NCI-H1436 treated with DMSO at 0.1 percent for 48 hours (cell line): ENCODE results near the gene ARHGEF40.

Experiments used
- DNase-seq: peaks from one replicate; lab custom pipeline; 2025; lab: John Stamatoyannopoulos, UW

Gene ARHGEF40

DNA sequence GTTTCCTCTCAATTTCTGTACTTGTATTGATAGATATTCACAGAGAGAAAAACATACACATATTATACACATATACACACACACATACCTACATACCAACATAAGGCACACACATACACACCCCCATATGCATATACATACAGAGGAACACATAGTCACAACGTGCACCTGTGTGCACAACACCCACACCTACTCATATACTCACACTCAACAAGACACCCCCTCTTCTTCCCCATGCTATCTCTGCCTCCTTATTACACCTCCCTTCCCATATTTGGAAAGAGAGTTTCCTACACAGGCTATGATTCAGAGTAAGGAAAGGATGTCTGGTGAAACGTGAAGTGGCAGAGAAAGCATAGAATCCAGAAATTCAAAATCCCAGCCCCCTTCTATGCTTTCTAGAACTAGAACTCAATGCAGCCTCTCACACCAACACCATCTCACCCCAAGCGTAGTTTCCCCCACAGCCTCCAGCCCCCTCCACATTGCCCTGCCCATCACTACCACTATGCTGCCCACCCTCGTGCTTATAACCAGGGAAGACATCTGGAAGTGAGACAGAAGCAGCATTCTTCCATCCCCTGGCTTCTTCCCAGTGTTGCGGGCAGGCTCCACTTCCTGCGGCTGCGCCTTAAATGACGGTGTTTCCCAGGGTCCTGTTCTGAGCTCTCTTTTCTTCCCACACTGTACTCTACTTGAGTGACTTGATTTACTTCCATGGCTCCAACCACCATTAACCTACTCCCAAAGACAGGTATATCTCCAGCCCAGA lies 10.1 kb upstream of the ARHGEF40 start:
- no peak for DNase-seq

DNA sequence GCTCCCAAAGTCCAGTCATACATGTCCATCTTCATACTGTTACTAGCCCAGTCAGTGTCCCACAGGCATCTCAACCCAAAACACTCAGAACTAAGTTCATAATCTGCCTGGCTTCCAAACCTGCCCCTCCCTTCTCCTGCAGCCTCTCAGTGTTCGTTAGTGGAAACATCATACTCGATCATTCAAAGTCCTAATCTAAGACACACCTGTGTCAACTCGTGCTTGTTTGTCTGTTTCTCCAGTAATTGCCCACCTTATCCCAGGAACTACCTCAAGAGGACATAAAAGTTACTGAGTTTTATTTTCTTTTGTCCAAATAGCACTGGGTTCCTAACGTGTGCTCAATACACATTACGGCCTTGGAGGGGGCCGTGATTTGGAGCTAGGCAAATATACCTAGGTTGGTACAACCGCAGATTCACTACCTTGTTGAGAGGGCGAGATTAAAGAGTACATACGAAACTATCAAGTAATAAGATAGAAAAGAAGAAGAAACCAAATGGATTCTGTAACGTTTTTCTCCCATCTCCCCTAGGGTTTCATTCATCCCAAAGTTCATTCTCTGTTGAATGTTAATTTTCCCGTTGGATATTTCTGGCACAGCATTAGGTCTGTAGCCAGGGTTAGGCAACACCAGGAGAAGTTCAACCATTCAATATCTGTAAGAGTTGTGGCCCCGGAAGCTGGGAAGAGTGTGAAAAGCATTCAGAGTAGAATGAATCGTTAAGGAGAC lies 9.3 kb upstream of the ARHGEF40 start:
- no peak for DNase-seq

DNA sequence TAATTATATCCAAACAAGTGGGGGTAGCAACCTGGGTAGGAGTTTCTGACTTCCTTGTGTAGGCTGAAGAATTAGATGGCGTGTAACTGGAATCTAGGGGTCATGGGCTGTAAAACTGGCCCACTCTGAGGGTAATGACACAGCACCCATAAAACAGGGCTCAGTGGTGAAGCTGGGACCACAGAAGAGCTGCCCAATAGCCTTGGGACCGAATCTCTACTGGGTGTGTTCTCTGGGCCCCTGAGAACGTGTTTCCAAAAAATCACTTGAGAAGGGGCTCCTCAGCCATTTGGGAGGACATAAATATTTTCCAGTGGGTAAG lies 8.8 kb upstream of the ARHGEF40 start:
- DNase-seq: no peak

GRCh38 chr14:21063479-21063878 lies 6.6 kb upstream of the ARHGEF40 start:
- DNase-seq: no peak

DNA sequence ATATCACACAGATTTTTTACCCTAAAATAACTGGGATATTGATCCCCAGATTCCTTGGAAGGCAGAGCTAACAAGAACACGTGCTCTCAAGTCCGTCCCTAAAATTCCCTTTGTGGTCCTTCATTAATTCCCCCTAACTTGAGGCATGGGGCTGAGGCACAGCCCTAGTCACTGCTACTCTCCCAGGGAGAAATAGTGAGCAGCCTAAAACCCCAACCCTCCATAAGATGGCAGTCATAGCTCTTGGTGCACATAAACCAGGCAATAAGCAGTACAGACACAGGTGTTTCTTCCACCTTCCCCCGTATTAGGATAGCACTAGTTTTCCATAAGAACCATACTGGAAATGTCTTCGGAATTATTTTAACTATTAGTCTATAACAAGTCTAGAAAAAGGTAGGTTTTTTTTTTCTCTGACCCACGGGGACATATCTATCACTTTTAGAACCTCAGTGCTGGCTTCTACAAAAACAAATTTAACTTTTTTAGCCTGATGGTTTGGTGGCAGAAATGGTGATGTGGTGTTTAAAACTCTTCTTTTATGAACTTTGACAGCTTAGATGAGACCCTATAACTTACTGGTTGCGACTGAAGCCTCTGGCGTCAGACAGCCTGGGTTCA lies 3.1 kb upstream of the ARHGEF40 start:
- DNase-seq: no peak

DNA sequence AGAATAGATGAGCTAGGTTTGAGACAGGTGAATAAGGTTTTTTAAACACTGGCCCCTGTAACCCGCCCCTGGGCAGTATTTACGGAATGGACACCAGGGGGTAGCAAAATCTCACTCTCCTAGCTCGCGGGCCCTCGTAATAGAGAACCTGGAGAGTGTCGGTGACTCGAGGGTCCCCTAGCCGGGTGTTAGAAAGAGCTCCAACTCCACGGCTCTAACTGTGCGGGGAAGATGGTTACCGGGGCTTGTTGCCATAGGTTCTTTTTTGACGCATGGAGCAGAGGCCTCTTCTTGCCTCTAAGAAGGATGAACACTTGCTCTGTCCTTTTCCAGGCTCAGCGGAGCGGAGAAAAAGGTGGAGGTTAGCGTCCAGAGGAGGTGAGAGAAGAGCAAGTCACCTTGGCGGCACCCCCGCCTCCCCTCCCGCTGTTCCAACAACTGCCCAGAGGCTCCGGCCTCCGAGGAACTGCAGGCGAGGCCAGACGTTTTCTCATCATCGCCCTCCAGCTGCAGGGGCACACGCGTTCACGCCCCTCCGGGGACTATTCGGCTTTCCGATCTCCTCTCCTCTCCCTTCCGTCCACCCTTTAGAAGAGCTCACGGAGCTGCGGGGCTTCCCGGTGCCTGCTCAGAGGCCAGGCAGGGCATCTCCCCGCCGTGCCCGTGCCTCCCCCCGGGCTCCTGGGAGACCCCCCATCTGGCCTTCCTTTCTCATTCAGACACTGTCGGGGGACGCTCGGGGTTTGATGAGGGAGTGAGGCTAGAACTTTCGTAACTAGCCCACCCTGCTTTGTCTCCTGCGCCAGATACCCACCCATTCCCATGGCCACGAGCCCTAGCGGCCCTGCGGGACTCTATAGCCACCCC lies 1.4 kb upstream of the ARHGEF40 start:
- DNase-seq: peak; percentile 59

GRCh38 chr14:21069388-21070082 lies 569 bp upstream of the ARHGEF40 start:
- DNase-seq: no peak

DNA sequence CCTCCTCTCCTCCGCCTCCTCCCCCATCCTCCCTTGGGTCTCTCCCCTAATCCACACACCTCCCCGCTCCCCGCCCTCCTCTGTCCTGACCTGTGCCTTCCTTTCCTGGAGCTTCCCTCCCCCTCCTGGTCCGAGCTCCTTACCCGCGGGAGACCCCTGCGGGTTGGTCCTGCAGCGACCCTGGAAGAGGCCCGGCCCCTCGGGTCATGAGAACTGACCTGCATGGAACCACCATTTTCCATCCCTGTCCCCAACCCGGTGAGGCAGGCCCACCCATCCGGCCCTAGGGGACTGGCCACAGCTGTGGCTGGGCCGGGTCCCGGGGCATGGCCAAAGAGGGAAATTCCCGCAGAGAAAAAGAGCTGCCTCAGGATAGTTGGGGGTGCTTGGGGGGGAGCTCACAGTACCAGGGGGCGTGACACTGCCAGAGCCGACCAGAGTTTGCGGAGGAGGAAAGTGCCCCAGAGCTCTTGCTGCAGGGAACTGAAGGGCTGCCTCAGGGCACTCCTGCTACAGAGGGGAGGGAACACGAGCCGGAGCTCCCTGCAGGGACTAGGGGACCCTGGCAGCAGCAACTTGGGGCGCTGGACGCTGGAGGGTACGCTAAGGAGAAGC lies 613 bp downstream of the ARHGEF40 start:
- no peak for DNase-seq

DNA sequence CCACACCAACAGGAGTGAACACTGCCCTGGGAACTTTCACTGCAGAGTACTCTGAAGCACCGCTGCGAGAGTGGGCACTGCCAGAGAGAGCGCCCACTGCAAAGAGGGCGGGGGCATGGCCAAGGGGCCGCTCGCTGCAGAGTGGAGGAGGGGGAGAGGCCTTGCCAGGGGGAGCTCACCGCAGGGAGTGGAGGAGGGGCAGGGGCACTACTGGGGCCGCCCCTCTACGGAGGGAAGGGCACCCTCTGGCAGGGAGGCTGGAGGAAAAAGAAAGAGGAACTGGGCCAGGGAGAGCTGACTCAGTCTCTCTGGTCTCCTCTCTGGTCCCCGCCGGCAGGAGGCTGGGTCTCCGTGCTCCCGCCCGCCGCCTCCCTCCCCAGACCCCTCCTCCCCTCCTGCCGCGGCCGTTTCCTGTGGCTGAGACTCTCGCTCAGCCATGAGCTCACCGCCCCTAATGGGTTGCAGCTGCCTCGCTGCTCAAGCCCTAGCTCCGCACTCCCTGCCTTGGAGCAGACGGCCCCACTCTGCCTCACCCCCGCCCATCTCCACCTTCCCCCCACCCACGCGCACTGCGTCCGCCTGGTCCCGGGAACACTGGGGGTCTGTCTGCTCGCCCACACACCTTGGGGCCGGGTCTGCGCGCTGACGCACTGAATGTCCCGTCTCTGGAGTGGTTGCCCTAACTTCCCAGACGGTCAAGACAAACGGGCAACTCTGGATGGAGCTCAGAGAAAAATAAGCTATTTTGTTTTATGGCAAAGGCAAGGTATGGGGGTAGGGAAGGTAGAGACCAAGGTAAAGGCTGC lies 1.3 kb downstream of the ARHGEF40 start:
- no peak for DNase-seq

GRCh38 chr14:21072031-21072473 lies 1.9 kb downstream of the ARHGEF40 start:
- no peak for DNase-seq

- no peak for DNase-seq
Measured at GRCh38 chr14:21072781-21073339, 2.8 kb downstream of the ARHGEF40 start.

DNA sequence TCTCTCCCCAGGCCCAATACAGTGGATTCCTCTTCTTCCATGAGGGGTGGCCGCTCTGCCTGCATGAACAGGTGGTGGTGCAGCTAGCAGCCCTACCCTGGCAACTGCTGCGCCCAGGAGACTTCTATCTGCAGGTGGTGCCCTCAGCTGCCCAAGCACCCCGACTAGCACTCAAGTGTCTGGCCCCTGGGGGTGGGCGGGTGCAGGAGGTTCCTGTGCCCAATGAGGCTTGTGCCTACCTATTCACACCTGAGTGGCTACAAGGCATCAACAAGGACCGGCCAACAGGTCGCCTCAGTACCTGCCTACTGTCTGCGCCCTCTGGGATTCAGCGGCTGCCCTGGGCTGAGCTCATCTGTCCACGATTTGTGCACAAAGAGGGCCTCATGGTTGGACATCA lies 3.8 kb downstream of the ARHGEF40 start:
- no peak for DNase-seq

DNA sequence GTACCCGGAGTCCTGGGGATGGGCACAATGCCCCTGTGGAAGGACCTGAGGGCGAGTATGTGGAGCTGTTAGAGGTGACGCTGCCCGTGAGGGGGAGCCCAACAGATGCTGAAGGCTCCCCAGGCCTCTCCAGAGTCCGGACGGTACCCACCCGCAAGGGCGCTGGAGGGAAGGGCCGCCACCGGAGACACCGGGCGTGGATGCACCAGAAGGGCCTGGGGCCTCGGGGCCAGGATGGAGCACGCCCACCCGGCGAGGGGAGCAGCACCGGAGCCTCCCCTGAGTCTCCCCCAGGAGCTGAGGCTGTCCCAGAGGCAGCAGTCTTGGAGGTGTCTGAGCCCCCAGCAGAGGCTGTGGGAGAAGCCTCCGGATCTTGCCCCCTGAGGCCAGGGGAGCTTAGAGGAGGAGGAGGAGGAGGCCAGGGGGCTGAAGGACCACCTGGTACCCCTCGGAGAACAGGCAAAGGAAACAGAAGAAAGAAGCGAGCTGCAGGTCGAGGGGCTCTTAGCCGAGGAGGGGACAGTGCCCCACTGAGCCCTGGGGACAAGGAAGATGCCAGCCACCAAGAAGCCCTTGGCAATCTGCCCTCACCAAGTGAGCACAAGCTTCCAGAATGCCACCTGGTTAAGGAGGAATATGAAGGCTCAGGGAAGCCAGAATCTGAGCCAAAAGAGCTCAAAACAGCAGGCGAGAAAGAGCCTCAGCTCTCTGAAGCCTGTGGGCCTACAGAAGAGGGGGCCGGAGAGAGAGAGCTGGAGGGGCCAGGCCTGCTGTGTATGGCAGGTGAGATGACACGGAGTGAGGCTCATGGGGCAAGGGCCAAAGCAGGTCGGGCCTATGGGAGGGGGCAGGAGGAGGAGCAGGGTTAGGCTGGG lies 4.5 kb downstream of the ARHGEF40 start:
- no peak for DNase-seq

DNA sequence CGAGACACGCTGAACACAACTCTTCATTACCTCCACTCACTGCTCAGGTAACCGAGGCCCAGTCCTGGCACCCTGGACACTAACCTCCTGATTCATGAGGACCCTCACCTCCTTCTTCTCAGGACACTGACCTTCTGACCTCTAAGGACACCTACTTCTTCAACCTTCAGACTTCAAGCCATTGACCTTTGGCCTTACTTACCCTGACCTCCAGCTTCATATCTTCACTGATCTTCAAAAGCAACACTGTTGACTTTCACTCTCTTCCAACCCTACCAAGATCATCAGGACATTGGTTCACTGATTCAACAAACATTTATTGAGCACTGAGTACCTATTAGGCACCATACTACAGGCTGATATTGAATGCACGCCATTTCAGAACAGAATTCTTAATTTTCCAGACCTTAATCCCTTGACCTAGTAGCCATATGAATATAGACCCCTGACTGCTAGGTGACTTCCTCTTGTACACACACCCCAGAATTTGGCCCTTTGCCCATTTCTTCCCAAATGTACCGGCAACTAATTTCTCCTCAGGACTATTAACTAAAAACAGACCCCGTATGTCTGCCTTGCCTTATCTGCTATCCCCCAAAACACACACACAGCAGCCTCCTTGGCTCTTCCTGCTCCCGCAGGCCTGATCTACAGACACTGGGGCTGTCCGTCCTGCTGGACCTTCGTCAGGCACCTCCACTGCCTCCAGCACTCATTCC lies 5.8 kb downstream of the ARHGEF40 start:
- no peak for DNase-seq

- no peak for DNase-seq
Measured at GRCh38 chr14:21077672-21078071, 7.6 kb downstream of the ARHGEF40 start.

- DNase-seq: no peak
Measured at GRCh38 chr14:21078287-21078686, 8.2 kb downstream of the ARHGEF40 start.

- DNase-seq: no peak
Measured at GRCh38 chr14:21078726-21079125, 8.6 kb downstream of the ARHGEF40 start.

DNA sequence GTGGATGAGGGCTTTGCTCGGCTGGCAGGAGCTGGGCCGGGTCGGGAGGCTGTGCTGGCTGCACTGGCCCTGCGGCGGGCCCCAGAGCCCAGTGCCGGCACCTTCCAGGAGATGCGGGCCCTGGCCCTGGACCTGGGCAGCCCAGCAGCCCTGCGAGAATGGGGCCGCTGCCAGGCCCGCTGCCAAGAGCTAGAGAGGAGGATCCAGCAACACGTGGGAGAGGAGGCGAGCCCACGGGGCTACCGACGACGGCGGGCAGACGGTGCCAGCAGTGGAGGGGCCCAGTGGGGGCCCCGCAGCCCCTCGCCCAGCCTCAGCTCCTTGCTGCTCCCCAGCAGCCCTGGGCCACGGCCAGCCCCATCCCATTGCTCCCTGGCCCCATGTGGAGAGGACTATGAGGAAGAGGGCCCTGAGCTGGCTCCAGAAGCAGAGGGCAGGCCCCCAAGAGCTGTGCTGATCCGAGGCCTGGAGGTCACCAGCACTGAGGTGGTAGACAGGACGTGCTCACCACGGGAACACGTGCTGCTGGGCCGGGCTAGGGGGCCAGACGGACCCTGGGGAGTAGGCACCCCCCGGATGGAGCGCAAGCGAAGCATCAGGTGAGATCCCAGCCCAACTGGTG lies 11.5 kb downstream of the ARHGEF40 start:
- DNase-seq: no peak
